Measurements from ENCODE around the gene GSTT2B.
"Not testable (repeated sequence)": the region's sequence is repeated elsewhere in the genome, so short reads cannot be mapped to it uniquely, and the experiment has no call there.

DNA sequence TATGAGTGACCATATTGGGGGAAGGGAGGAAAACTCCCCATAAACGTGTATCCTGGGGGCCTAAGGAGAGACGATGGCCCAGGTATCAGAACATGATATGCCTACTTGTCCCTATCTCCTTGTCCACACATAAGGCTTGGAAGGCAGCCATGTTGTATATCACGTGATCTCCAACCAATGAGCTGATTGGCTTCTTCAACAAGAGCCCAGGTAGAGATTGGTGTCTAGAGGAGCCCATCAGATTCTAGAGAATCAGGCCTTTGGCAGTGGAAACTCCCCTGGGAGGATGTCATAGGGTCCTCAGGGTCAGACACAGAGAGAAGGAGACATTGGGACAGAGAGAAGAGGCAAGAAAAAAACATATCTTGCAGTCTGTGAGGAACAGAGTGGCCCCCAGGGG, 13.6 kb downstream of the GSTT2B start:
- not testable (repeated sequence) for TF ChIP-seq POLR2A (IDR thresholded peaks at IDR 0.05; ENCODE audit: low read depth, low read length); SUZ12 (IDR thresholded peaks at IDR 0.05; ENCODE audit: unreplicated experiment); TCF7 (IDR thresholded peaks at IDR 0.05; ENCODE audit: borderline replicate concordance); HDAC6 (IDR thresholded peaks at IDR 0.05; ENCODE audit: unreplicated experiment); ETV6 (conservative IDR thresholded peaks at IDR 0.05 in 1 of 2, IDR thresholded peaks at IDR 0.05 in 1 of 2; ENCODE audit: borderline replicate concordance in 1 of 2, low read depth in 1 of 2); CEBPB (IDR thresholded peaks at IDR 0.05; ENCODE audit: borderline replicate concordance in 1 of 2, low read depth in 2 of 2, low read length in 2 of 2); POLR2AphosphoS5 (IDR thresholded peaks at IDR 0.05; ENCODE audit: low read length)
